B cell (primary cell): ENCODE data around the gene BNC2. TPM values are rescaled to one million over a fixed set of nuclear protein-coding genes. Genes with fewer than 3 reads are reported as not detected.

Experiments used
- ATAC-seq: fragments of 200-7000 bp; cut with Tn5 transposase; one replicate; pipeline ENCODE4 v1.10.0; 2021; ENCODE audit warnings: low read depth, mild to moderate bottlenecking, moderate number of reproducible peaks, moderate library complexity
- CTCF ChIA-PET: fragments of 350-600 bp; sonication (Branson Sonifier 250); formaldehyde crosslinking; loops from one replicate; lab custom pipeline; 2021; ENCODE audit warnings: antibody characterized with exemption, inconsistent platforms; lab: Charles Lee
- POLR2A ChIA-PET: fragments of 350-600 bp; sonication (Branson Sonifier 250); formaldehyde crosslinking; loops from one replicate; lab custom pipeline; 2021; ENCODE audit warnings: antibody characterized with exemption; lab: Charles Lee
- DNase-seq: peaks from one replicate; pipeline ENCODE4 v3.0.0; 2013
- H2AFZ ChIP-seq: 2 replicates; pipeline ENCODE4 v1.6.1; 2012; ENCODE audit warnings: mild to moderate bottlenecking, low read depth, low read length; ENCODE audit not compliant: insufficient read depth, poor library complexity, severe bottlenecking
- H3K27ac ChIP-seq, 2 donors: 1 replicate in 1 of 2; 2 replicates in 1 of 2; pipeline ENCODE4 v1.5.1; 2012 to 2013; ENCODE audit warnings: low read length in 2 of 2, mild to moderate bottlenecking in 2 of 2, moderate library complexity in 1 of 2
- H3K27me3 ChIP-seq, 4 experiments: fragments of 200-600 bp in 1 of 4; sonication (generic) in 1 of 4; replicated peaks in 1 of 4; 1 replicate in 2 of 4; 2 replicates in 2 of 4; pipeline versions ENCODE4 v1.6.1 to v1.7.0; 2013 to 2016; ENCODE audit warnings: low read length in 3 of 4, mild to moderate bottlenecking in 2 of 4, mixed read lengths in 1 of 4, moderate library complexity in 1 of 4; ENCODE audit not compliant: insufficient read depth in 4 of 4, control insufficient read depth in 3 of 4; ENCODE audit errors: control extremely low read depth in 1 of 4
- H3K36me3 ChIP-seq, 2 experiments: replicated peaks in 1 of 2; 1 replicate in 1 of 2; 2 replicates in 1 of 2; pipeline versions ENCODE4 v1.6.1 to v1.7.1; 2013; ENCODE audit warnings: low read length in 1 of 2; ENCODE audit not compliant: insufficient read depth in 2 of 2, control insufficient read depth in 1 of 2; ENCODE audit errors: control extremely low read depth in 1 of 2, extremely low read depth in 1 of 2
- H3K4me1 ChIP-seq, 2 donors: fragments of 200-600 bp in 1 of 2; sonication (generic) in 1 of 2; 1 replicate in 1 of 2; 2 replicates in 1 of 2; pipeline versions ENCODE4 v1.5.1 to v1.6.1; 2013 to 2017; ENCODE audit warnings: low read length in 2 of 2; ENCODE audit not compliant: control insufficient read depth in 2 of 2, insufficient read depth in 2 of 2
- H3K4me2 ChIP-seq: replicated peaks from 2 replicates; pipeline ENCODE3; 2012; ENCODE audit warnings: mild to moderate bottlenecking, low read depth, low read length; ENCODE audit not compliant: poor library complexity, severe bottlenecking
- H3K4me3 ChIP-seq, 5 experiments: fragments of 200-600 bp in 1 of 5; sonication (generic) in 1 of 5; 1 replicate in 3 of 5; 2 replicates in 2 of 5; pipeline versions ENCODE4 v1.5.1 to v1.7.0; 2011 to 2016; ENCODE audit warnings: low read length in 4 of 5, mild to moderate bottlenecking in 4 of 5, low read depth in 2 of 5, control low read depth in 1 of 5, moderate library complexity in 1 of 5; ENCODE audit not compliant: insufficient read depth in 1 of 5; ENCODE audit errors: control extremely low read depth in 1 of 5, extremely low read depth in 1 of 5
- H3K79me2 ChIP-seq: fragments of 200-600 bp; sonication (generic); one replicate; pipeline ENCODE4 v1.6.0; 2016; ENCODE audit warnings: low read length; ENCODE audit not compliant: control insufficient read depth, insufficient read depth
- H3K9ac ChIP-seq: fragments of 200-600 bp; sonication (generic); 2 replicates; pipeline ENCODE4 v1.6.1; 2017; ENCODE audit warnings: mild to moderate bottlenecking, low read length, moderate library complexity
- H3K9me3 ChIP-seq, 3 donors: one replicate each; pipeline versions ENCODE4 v1.6.1 to v1.7.1; 2013; ENCODE audit warnings: low read length in 2 of 3; ENCODE audit not compliant: control insufficient read depth in 2 of 3, insufficient read depth in 1 of 3; ENCODE audit errors: control extremely low read depth in 1 of 3
- H4K20me1 ChIP-seq: 2 replicates; pipeline ENCODE4 v1.6.0; 2012; ENCODE audit warnings: mild to moderate bottlenecking, low read length; ENCODE audit not compliant: insufficient read depth, control insufficient read depth, poor library complexity, severe bottlenecking
- H3K27ac Mint-ChIP-seq: one replicate; pipeline ENCODE4 v1.8.0; 2021; ENCODE audit warnings: mixed read lengths
- H3K27me3 Mint-ChIP-seq: one replicate; pipeline ENCODE4 v1.8.0; 2021; ENCODE audit warnings: mixed read lengths
- H3K4me1 Mint-ChIP-seq: one replicate; pipeline ENCODE4 v1.8.0; 2021; ENCODE audit warnings: mixed read lengths
- H3K4me3 Mint-ChIP-seq: one replicate; pipeline ENCODE4 v1.8.0; 2021; ENCODE audit warnings: mixed read lengths
- H3K9me3 Mint-ChIP-seq: one replicate; pipeline ENCODE4 v1.8.0; 2022; ENCODE audit warnings: mixed read lengths; ENCODE audit not compliant: insufficient read depth
- CTCF ChIP-seq: fragments of 200-600 bp; IDR thresholded peaks from one replicate; pipeline ENCODE4 v1.8.0; 2022; ENCODE audit warnings: antibody characterized with exemption, mild to moderate bottlenecking
- EZH2 ChIP-seq: IDR thresholded peaks from 2 replicates; pipeline ENCODE4 v1.6.1; 2012; ENCODE audit warnings: borderline replicate concordance, low read depth, mild to moderate bottlenecking, moderate library complexity, low read length; ENCODE audit not compliant: insufficient read depth, poor library complexity, severe bottlenecking
- WGBS: methylation state at CpG from one replicate; pipeline ENCODE4 v1.1.5; 2013; ENCODE audit warnings: missing lambda C conversion rate; ENCODE audit not compliant: insufficient coverage; 5-methylcytosine and 5-hydroxymethylcytosine counted together
- intact Hi-C: fragments of 100-400 bp; cut with micrococcal nuclease; formaldehyde crosslinking; loops from one replicate; pipeline ENCODE4 v1.10.0; 2022
- polyA plus RNA-seq: library from polyadenylated mRNA; depleted of rRNA; stranded (reverse); fragments of >200 nt; gene quantifications from 2 replicates; pipeline ENCODE4 v1.2.3, GENCODE V29; 2012
- total RNA-seq, 2 donors: library from RNA; stranded (reverse); fragments of 120-200 nt in 1 of 2; gene quantifications; 1 replicate in 1 of 2; 2 replicates in 1 of 2; pipeline versions ENCODE4 v1.2.3 to v1.2.4, GENCODE V29; 2013 to 2022

BNC2 gene
- total and polyA plus RNA-seq, 2 donors (not counting 1 experiment from before 2014, with no cell fraction given), result 0.01 TPM; not detected in 1

GRCh38 chr9:16681652-16681987 is 188.8 kb downstream of the BNC2 start:
- H3K4me2 ChIP-seq, result no peak overlapping the region
- H3K4me3 ChIP-seq, result no peak overlapping the region
- H3K27me3 Mint-ChIP-seq, result no peaks in the 10 kb centered on the region
- H3K4me1 Mint-ChIP-seq, result no peaks in the 10 kb centered on the region
- no peak overlapping the region for H3K4me3 Mint-ChIP-seq
- no peaks in the 10 kb centered on the region for H3K36me3 ChIP-seq
- H2AFZ ChIP-seq, result no peak overlapping the region
- H3K27ac ChIP-seq, result no peak overlapping the region
- no peaks in the 10 kb centered on the region for H3K27me3 ChIP-seq
- no peak overlapping the region for H3K9ac ChIP-seq
- no peaks in the 10 kb centered on the region for H3K79me2 ChIP-seq
- WGBS, result 89% methylated on average over 5 of the region's 7 CpGs
- CTCF ChIA-PET, result no interaction called here
- POLR2A ChIA-PET, result no interaction called here
- DNase-seq, result no peak
- TF ChIP-seq EZH2 (no peak), CTCF (no peak)
- H3K9me3 Mint-ChIP-seq, result no peaks in the 10 kb centered on the region
- intact Hi-C loops, result no loop called here
- H4K20me1 ChIP-seq, result no peaks in the 10 kb centered on the region
- no peaks in the 10 kb centered on the region for H3K9me3 ChIP-seq
- H3K4me1 ChIP-seq, result no peaks in the 10 kb centered on the region
- ATAC-seq, result no peak
- H3K27ac Mint-ChIP-seq, result no peak overlapping the region

GRCh38 chr9:16680975-16681651 is 189.4 kb downstream of the BNC2 start:
- intact Hi-C loops, result no loop called here
- H3K4me3 ChIP-seq, result no peak overlapping the region
- H3K4me1 ChIP-seq, result no peaks in the 10 kb centered on the region
- no peak overlapping the region for H3K4me2 ChIP-seq
- no peaks in the 10 kb centered on the region for H3K27me3 Mint-ChIP-seq
- no peak overlapping the region for H2AFZ ChIP-seq
- TF ChIP-seq CTCF (no peak), EZH2 (no peak)
- no peaks in the 10 kb centered on the region for H3K4me1 Mint-ChIP-seq
- no peaks in the 10 kb centered on the region for H3K9me3 Mint-ChIP-seq
- POLR2A ChIA-PET, result no interaction called here
- no peaks in the 10 kb centered on the region for H3K27me3 ChIP-seq
- no peak overlapping the region for H3K9ac ChIP-seq
- no peak overlapping the region for H3K4me3 Mint-ChIP-seq
- H4K20me1 ChIP-seq, result no peaks in the 10 kb centered on the region
- CTCF ChIA-PET, result no interaction called here
- H3K27ac Mint-ChIP-seq, result no peak overlapping the region
- no peaks in the 10 kb centered on the region for H3K79me2 ChIP-seq
- H3K36me3 ChIP-seq, result no peaks in the 10 kb centered on the region
- H3K9me3 ChIP-seq, result no peaks in the 10 kb centered on the region
- H3K27ac ChIP-seq, result no peak overlapping the region
- WGBS, result 100% methylated on average over 1 of the region's 5 CpGs
- DNase-seq (no peak), ATAC-seq (no peak)
